CD4-positive, CD25-positive, alpha-beta regulatory T cell (primary cell): ENCODE data around the gene GOLGA1. TPM values are rescaled to one million over a fixed set of nuclear protein-coding genes. Genes with fewer than 3 reads are reported as not detected.
A peak's percentile ranks its signal among the peaks of the same experiment; 100 is the strongest.

ENCODE experiments used
- ATAC-seq, 2 donors: fragments of 150-1000 bp; cut with Tn5 transposase; one replicate each; pipeline ENCODE4 v1.10.0; 2021; ENCODE audit warnings: low read depth in 2 of 2, moderate number of reproducible peaks in 2 of 2, moderate library complexity in 1 of 2
- DNase-seq, 3 donors: peaks; one replicate each; pipeline versions ENCODE4 v3.0.0 to v3.0.0-alpha.2; 2012 to 2022; ENCODE audit warnings: mixed read lengths in 1 of 3
- H3K27ac ChIP-seq: one replicate; pipeline ENCODE4 v1.7.0; 2013; ENCODE audit warnings: mild to moderate bottlenecking, low read length; ENCODE audit not compliant: insufficient read depth, poor library complexity, severe bottlenecking
- H3K27me3 ChIP-seq: one replicate; pipeline ENCODE4 v1.7.0; 2013; ENCODE audit warnings: low read length; ENCODE audit not compliant: control insufficient read depth, insufficient read depth
- H3K36me3 ChIP-seq: one replicate; pipeline ENCODE4 v1.7.0; 2013; ENCODE audit warnings: mild to moderate bottlenecking, low read length, moderate library complexity; ENCODE audit not compliant: control insufficient read depth, insufficient read depth
- H3K4me1 ChIP-seq: 2 replicates; pipeline ENCODE4 v1.7.0; 2013; ENCODE audit warnings: mild to moderate bottlenecking, low read length; ENCODE audit not compliant: insufficient read depth, control insufficient read depth, poor library complexity, severe bottlenecking
- H3K4me3 ChIP-seq: one replicate; pipeline ENCODE4 v1.7.0; 2013; ENCODE audit warnings: low read depth, mild to moderate bottlenecking, low read length, moderate library complexity
- H3K9me3 ChIP-seq, 2 experiments: 1 replicate in 1 of 2; 2 replicates in 1 of 2; pipeline ENCODE4 v1.7.0; 2013; ENCODE audit warnings: low read length in 2 of 2, mild to moderate bottlenecking in 1 of 2, moderate library complexity in 1 of 2; ENCODE audit not compliant: control insufficient read depth in 2 of 2
- H3K27ac Mint-ChIP-seq, 3 donors: one replicate each; pipeline ENCODE4 v1.8.0; 2020 to 2022; ENCODE audit warnings: mild to moderate bottlenecking in 3 of 3, mixed read lengths in 3 of 3, moderate library complexity in 2 of 3
- H3K27me3 Mint-ChIP-seq: one replicate; pipeline ENCODE4 v1.8.0; 2022; ENCODE audit warnings: mild to moderate bottlenecking, mixed read lengths
- H3K36me3 Mint-ChIP-seq: one replicate; pipeline ENCODE4 v1.8.0; 2020; ENCODE audit warnings: mixed read lengths
- H3K4me1 Mint-ChIP-seq, 4 donors: one replicate each; pipeline ENCODE4 v1.8.0; 2020 to 2022; ENCODE audit warnings: mixed read lengths in 4 of 4, mild to moderate bottlenecking in 1 of 4
- H3K4me3 Mint-ChIP-seq, 4 donors: one replicate each; pipeline ENCODE4 v1.8.0; 2020 to 2022; ENCODE audit warnings: mild to moderate bottlenecking in 4 of 4, mixed read lengths in 4 of 4, moderate library complexity in 3 of 4
- H3K9me3 Mint-ChIP-seq, 7 donors: one replicate each; pipeline ENCODE4 v1.8.0; 2020 to 2022; ENCODE audit warnings: mixed read lengths in 7 of 7, mild to moderate bottlenecking in 3 of 7, moderate library complexity in 2 of 7
- polyA plus RNA-seq, 4 donors: library from polyadenylated mRNA; unstranded; fragments of 300-500 nt; fragmentation: Illumina TruSeq; gene quantifications; one replicate each; pipeline ENCODE4 v1.2.3, GENCODE V29; 2021
- total RNA-seq: library from RNA; stranded (reverse); gene quantifications from one replicate; pipeline ENCODE4 v1.2.3, GENCODE V29; 2022

GOLGA1 gene
- total and polyA plus RNA-seq, 5 donors from 2014 or later = 4.8 to 29.1 (median 6.4) TPM

GRCh38 chr9:124950050-124950718 is 9.3 kb upstream of the GOLGA1 start:
- Mint-ChIP-seq H3K27me3 (no peaks in the 10 kb centered on the region), H3K36me3 (peaks cover 18% of the 10 kb centered on the region), H3K4me1 (peaks cover 0 to 6% (median 1%) of the 10 kb centered on the region in 4 donors), H3K4me3 (no peak overlapping the region), H3K27ac (peak overlapping the region in 1 of 3 donors; percentile 39), H3K9me3 (no peaks in the 10 kb centered on the region)
- H3K4me3 ChIP-seq = no peak overlapping the region
- H3K27me3 ChIP-seq = no peaks in the 10 kb centered on the region
- no peak for DNase-seq
- no peaks in the 10 kb centered on the region for H3K36me3 ChIP-seq
- no peaks in the 10 kb centered on the region for H3K4me1 ChIP-seq
- no peak overlapping the region for H3K27ac ChIP-seq
- no peaks in the 10 kb centered on the region for H3K9me3 ChIP-seq
- no peak for ATAC-seq

- no peaks in the 10 kb centered on the region for H3K27me3 ChIP-seq
- ATAC-seq (no peak), DNase-seq (no peak)
- Mint-ChIP-seq H3K4me1 (peaks cover 0 to 6% (median 1%) of the 10 kb centered on the region in 4 donors), H3K36me3 (peaks cover 18% of the 10 kb centered on the region), H3K27ac (peak overlapping the region in 1 of 3 donors; percentile 39), H3K9me3 (no peaks in the 10 kb centered on the region), H3K27me3 (no peaks in the 10 kb centered on the region), H3K4me3 (no peak overlapping the region)
- H3K4me3 ChIP-seq = no peak overlapping the region
- no peak overlapping the region for H3K27ac ChIP-seq
- no peaks in the 10 kb centered on the region for H3K9me3 ChIP-seq
- no peaks in the 10 kb centered on the region for H3K36me3 ChIP-seq
- no peaks in the 10 kb centered on the region for H3K4me1 ChIP-seq
Observed at GRCh38 chr9:124949387-124949786, 8.5 kb upstream of the GOLGA1 start.

GRCh38 chr9:124947727-124948391 is 7.0 kb upstream of the GOLGA1 start:
- H3K27me3 Mint-ChIP-seq = no peaks in the 10 kb centered on the region
- no peak overlapping the region for H3K27ac ChIP-seq
- no peaks in the 10 kb centered on the region for H3K9me3 Mint-ChIP-seq
- H3K4me1 Mint-ChIP-seq = peaks cover 2 to 4% (median 3%) of the 10 kb centered on the region in 4 donors
- H3K9me3 ChIP-seq = no peaks in the 10 kb centered on the region
- no peaks in the 10 kb centered on the region for H3K4me1 ChIP-seq
- no peak overlapping the region for H3K4me3 Mint-ChIP-seq
- H3K36me3 Mint-ChIP-seq = peaks cover 13% of the 10 kb centered on the region
- no peak overlapping the region for H3K27ac Mint-ChIP-seq
- H3K36me3 ChIP-seq = no peaks in the 10 kb centered on the region
- DNase-seq = no peak
- no peak for ATAC-seq
- no peak overlapping the region for H3K4me3 ChIP-seq
- H3K27me3 ChIP-seq = no peaks in the 10 kb centered on the region

- no peaks in the 10 kb centered on the region for H3K36me3 ChIP-seq
- H3K27ac ChIP-seq = no peak overlapping the region
- H3K27me3 ChIP-seq = no peaks in the 10 kb centered on the region
- no peak for ATAC-seq
- Mint-ChIP-seq H3K4me3 (peak overlapping the region in 1 of 4 donors; percentile 15), H3K36me3 (peaks cover 7% of the 10 kb centered on the region), H3K9me3 (no peaks in the 10 kb centered on the region), H3K4me1 (peaks cover 4 to 15% (median 13%) of the 10 kb centered on the region in 4 donors), H3K27me3 (no peaks in the 10 kb centered on the region), H3K27ac (no peak overlapping the region)
- no peak for DNase-seq
- H3K4me3 ChIP-seq = no peak overlapping the region
- peaks cover 10% of the 10 kb centered on the region for H3K4me1 ChIP-seq
- no peaks in the 10 kb centered on the region for H3K9me3 ChIP-seq
Observed at GRCh38 chr9:124946167-124946566, 5.3 kb upstream of the GOLGA1 start.

- H3K4me3 ChIP-seq = peak overlapping the region; percentile 90
- H3K4me1 ChIP-seq = peaks cover 19% of the 10 kb centered on the region
- no peaks in the 10 kb centered on the region for H3K27me3 Mint-ChIP-seq
- H3K36me3 ChIP-seq = peaks cover 4% of the 10 kb centered on the region
- H3K27me3 ChIP-seq = no peaks in the 10 kb centered on the region
- ATAC-seq = peak; percentile 57 to 58
- H3K27ac Mint-ChIP-seq = peak overlapping the region; percentile 92 to 98 (median 96)
- H3K4me1 Mint-ChIP-seq = peaks cover 18 to 39% (median 31%) of the 10 kb centered on the region in 4 donors
- H3K9me3 ChIP-seq = no peaks in the 10 kb centered on the region
- no peaks in the 10 kb centered on the region for H3K36me3 Mint-ChIP-seq
- H3K9me3 Mint-ChIP-seq = no peaks in the 10 kb centered on the region
- DNase-seq = peak; percentile 50 to 91 (median 73)
- H3K27ac ChIP-seq = peak overlapping the region; percentile 95
- H3K4me3 Mint-ChIP-seq = peak overlapping the region; percentile 91 to 97 (median 96)
Observed at GRCh38 chr9:124941679-124942561, 1.0 kb upstream of the GOLGA1 start.

- H3K4me3 ChIP-seq = peak overlapping the region; percentile 90
- no peaks in the 10 kb centered on the region for H3K9me3 Mint-ChIP-seq
- no peaks in the 10 kb centered on the region for H3K9me3 ChIP-seq
- H3K4me1 Mint-ChIP-seq = peaks cover 18 to 44% (median 36%) of the 10 kb centered on the region in 4 donors
- H3K27me3 ChIP-seq = no peaks in the 10 kb centered on the region
- peaks cover 15% of the 10 kb centered on the region for H3K36me3 ChIP-seq
- DNase-seq = no peak
- H3K4me1 ChIP-seq = peaks cover 19% of the 10 kb centered on the region
- peak overlapping the region; percentile 91 to 97 (median 96) for H3K4me3 Mint-ChIP-seq
- H3K27ac Mint-ChIP-seq = peak overlapping the region; percentile 92 to 98 (median 96)
- H3K27me3 Mint-ChIP-seq = no peaks in the 10 kb centered on the region
- H3K36me3 Mint-ChIP-seq = peaks cover 9% of the 10 kb centered on the region
- H3K27ac ChIP-seq = peak overlapping the region; percentile 95
- ATAC-seq = peak in 1 of 2 donors; percentile 1
Observed at GRCh38 chr9:124940521-124940893, 376 bp downstream of the GOLGA1 start.

- peak overlapping the region; percentile 95 for H3K27ac ChIP-seq
- ATAC-seq (no peak), DNase-seq (peak in 1 of 3 donors; percentile 2)
- H3K9me3 ChIP-seq = no peaks in the 10 kb centered on the region
- peak overlapping the region; percentile 90 for H3K4me3 ChIP-seq
- Mint-ChIP-seq H3K27me3 (no peaks in the 10 kb centered on the region), H3K27ac (peak overlapping the region; percentile 92 to 98 (median 96)), H3K4me1 (peaks cover 18 to 44% (median 36%) of the 10 kb centered on the region in 4 donors), H3K9me3 (no peaks in the 10 kb centered on the region), H3K4me3 (peak overlapping the region; percentile 91 to 97 (median 96)), H3K36me3 (peaks cover 9% of the 10 kb centered on the region)
- H3K36me3 ChIP-seq = peaks cover 16% of the 10 kb centered on the region
- H3K27me3 ChIP-seq = no peaks in the 10 kb centered on the region
- H3K4me1 ChIP-seq = peaks cover 19% of the 10 kb centered on the region
Observed at GRCh38 chr9:124939944-124940343, 939 bp downstream of the GOLGA1 start.
